Chondrocyte (in vitro differentiated cells): ENCODE results near the gene DCST1. TPM values are rescaled to one million over a fixed set of nuclear protein-coding genes. Genes with fewer than 3 reads are reported as not detected.

Source experiments
- DNase-seq: peaks from one replicate; pipeline ENCODE4 v3.0.0; 2021; ENCODE audit warnings: mixed read lengths, low spot score
- H3K27ac Mint-ChIP-seq: one replicate; pipeline ENCODE4 v1.8.0; 2021; ENCODE audit warnings: mild to moderate bottlenecking, moderate library complexity, mixed read lengths; ENCODE audit not compliant: unreplicated experiment
- H3K27me3 Mint-ChIP-seq: 2 replicates; pipeline ENCODE4 v1.8.0; 2021; ENCODE audit warnings: low read depth, mixed read lengths
- H3K36me3 Mint-ChIP-seq: 2 replicates; pipeline ENCODE4 v1.8.0; 2021; ENCODE audit warnings: low read depth, mixed read lengths
- H3K4me1 Mint-ChIP-seq: 2 replicates; pipeline ENCODE4 v1.8.0; 2021; ENCODE audit warnings: low read depth, mild to moderate bottlenecking, mixed read lengths
- H3K4me3 Mint-ChIP-seq: one replicate; pipeline ENCODE4 v1.8.0; 2021; ENCODE audit warnings: mild to moderate bottlenecking, moderate library complexity, mixed read lengths; ENCODE audit not compliant: unreplicated experiment
- H3K9me3 Mint-ChIP-seq: 2 replicates; pipeline ENCODE4 v1.8.0; 2021; ENCODE audit warnings: low read depth, mixed read lengths
- CTCF ChIP-seq: fragments of 200-600 bp; sonication (generic); IDR thresholded peaks from 2 replicates; pipeline ENCODE4 v1.5.0; 2021; ENCODE audit warnings: antibody characterized with exemption, mild to moderate bottlenecking, moderate library complexity
- total RNA-seq: library from RNA; stranded (reverse); gene quantifications from 3 replicates; pipeline ENCODE4 v1.2.1, GENCODE V29; 2021

Gene DCST1
- total RNA-seq, 1 donor from 2014 or later: not detected

- Mint-ChIP-seq H3K27ac (no peak overlapping the region), H3K4me1 (peaks cover 38% of the 10 kb centered on the region), H3K27me3 (peaks cover 24% of the 10 kb centered on the region), H3K36me3 (peaks cover 5% of the 10 kb centered on the region), H3K4me3 (peak overlapping the region; percentile 61), H3K9me3 (no peaks in the 10 kb centered on the region)
- DNase-seq: no peak
- TF ChIP-seq CTCF: no peak
Measured at GRCh38 chr1:155081472-155082300, 48.1 kb downstream of the DCST1 start.

GRCh38 chr1:155082301-155083051 lies 48.9 kb downstream of the DCST1 start:
- DNase-seq: no peak
- Mint-ChIP-seq H3K27ac (no peak overlapping the region), H3K4me1 (peaks cover 44% of the 10 kb centered on the region), H3K9me3 (no peaks in the 10 kb centered on the region), H3K27me3 (peaks cover 24% of the 10 kb centered on the region), H3K4me3 (peak overlapping the region; percentile 16), H3K36me3 (peaks cover 5% of the 10 kb centered on the region)
- TF ChIP-seq CTCF: no peak

DNA sequence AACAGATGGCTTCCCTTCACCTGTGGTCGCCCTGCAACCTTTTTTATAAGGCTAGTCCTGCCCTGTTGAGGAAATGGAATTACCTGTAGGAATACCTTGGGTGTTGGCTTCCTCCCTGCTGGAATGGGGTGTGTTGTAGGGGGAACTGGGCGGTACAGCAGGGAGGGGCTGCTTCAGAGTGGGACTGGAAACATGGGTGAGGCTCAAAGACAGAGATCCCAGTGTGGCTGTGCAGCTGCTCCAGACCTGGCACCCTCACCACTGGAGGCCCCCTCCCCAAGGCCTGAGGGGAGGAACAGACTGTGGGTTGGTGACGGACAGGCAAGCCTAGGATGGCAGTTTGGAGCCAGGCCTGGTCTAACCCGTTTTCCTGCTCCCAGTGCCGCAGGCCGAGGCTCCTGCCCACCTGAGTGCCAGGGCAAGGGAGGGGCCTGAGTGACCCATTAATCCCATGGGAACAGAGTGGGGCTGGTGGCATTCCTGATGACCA lies 49.5 kb downstream of the DCST1 start:
- no peak for TF ChIP-seq CTCF
- no peak for DNase-seq
- Mint-ChIP-seq H3K4me3 (no peak overlapping the region), H3K4me1 (peaks cover 46% of the 10 kb centered on the region), H3K27me3 (peaks cover 24% of the 10 kb centered on the region), H3K9me3 (no peaks in the 10 kb centered on the region), H3K27ac (no peak overlapping the region), H3K36me3 (peaks cover 5% of the 10 kb centered on the region)

- Mint-ChIP-seq H3K27ac (peak overlapping the region; percentile 97), H3K9me3 (no peaks in the 10 kb centered on the region), H3K36me3 (peaks cover 5% of the 10 kb centered on the region), H3K4me3 (peak overlapping the region; percentile 96), H3K27me3 (peaks cover 24% of the 10 kb centered on the region), H3K4me1 (peaks cover 43% of the 10 kb centered on the region)
- no peak for DNase-seq
- no peak for TF ChIP-seq CTCF
Measured at GRCh38 chr1:155083865-155084721, 50.5 kb downstream of the DCST1 start.
